Skeletal muscle tissue (tissue), 4 donors: ENCODE measurements around the gene OR5AR1. TPM values are rescaled to one million over a fixed set of nuclear protein-coding genes. Genes with fewer than 3 reads are reported as not detected.
"Not testable (repeated sequence)": the region's sequence is repeated elsewhere in the genome, so short reads cannot be mapped to it uniquely, and the experiment has no call there.

Experiments used
- H3K27ac ChIP-seq: one replicate; pipeline ENCODE4 v1.7.0; 2013; ENCODE audit warnings: mild to moderate bottlenecking, low read depth, low read length, inconsistent platforms
- H3K27me3 ChIP-seq, 3 donors: one replicate each; pipeline ENCODE4 v1.7.0; 2013; ENCODE audit warnings: low read length in 3 of 3; ENCODE audit not compliant: control insufficient read depth in 3 of 3, insufficient read depth in 3 of 3
- H3K36me3 ChIP-seq, 3 donors: one replicate each; pipeline ENCODE4 v1.7.0; 2013; ENCODE audit warnings: low read length in 3 of 3; ENCODE audit not compliant: control insufficient read depth in 3 of 3, insufficient read depth in 3 of 3
- H3K4me1 ChIP-seq, 3 donors: one replicate each; pipeline ENCODE4 v1.7.0; 2013; ENCODE audit warnings: low read length in 3 of 3, mild to moderate bottlenecking in 3 of 3; ENCODE audit not compliant: control insufficient read depth in 3 of 3, insufficient read depth in 3 of 3
- H3K4me3 ChIP-seq, 3 donors: one replicate each; pipeline ENCODE4 v1.7.0; 2013; ENCODE audit warnings: low read length in 3 of 3
- H3K9ac ChIP-seq, 3 donors: one replicate each; pipeline ENCODE4 v1.7.0; 2013; ENCODE audit warnings: low read length in 3 of 3, mild to moderate bottlenecking in 3 of 3, moderate library complexity in 2 of 3, low read depth in 1 of 3
- H3K9me3 ChIP-seq, 3 donors: one replicate each; pipeline ENCODE4 v1.7.0; 2013; ENCODE audit warnings: low read length in 3 of 3; ENCODE audit not compliant: control insufficient read depth in 3 of 3
- total RNA-seq: library from RNA; depleted of rRNA; stranded (reverse); fragments of >200 nt; gene quantifications from one replicate; pipeline ENCODE4 v1.2.3, GENCODE V29; 2014
- donor health status: Osteomylitis.

OR5AR1 gene
- total RNA-seq, 1 donor from 2014 or later, result not detected

GRCh38 chr11:56691179-56691578 lies 27.7 kb downstream of the OR5AR1 start:
- H3K4me1 ChIP-seq, H3K27ac ChIP-seq, H3K36me3 ChIP-seq, H3K4me3 ChIP-seq, H3K9me3 ChIP-seq, H3K9ac ChIP-seq, H3K27me3 ChIP-seq: not testable (repeated sequence)

DNA sequence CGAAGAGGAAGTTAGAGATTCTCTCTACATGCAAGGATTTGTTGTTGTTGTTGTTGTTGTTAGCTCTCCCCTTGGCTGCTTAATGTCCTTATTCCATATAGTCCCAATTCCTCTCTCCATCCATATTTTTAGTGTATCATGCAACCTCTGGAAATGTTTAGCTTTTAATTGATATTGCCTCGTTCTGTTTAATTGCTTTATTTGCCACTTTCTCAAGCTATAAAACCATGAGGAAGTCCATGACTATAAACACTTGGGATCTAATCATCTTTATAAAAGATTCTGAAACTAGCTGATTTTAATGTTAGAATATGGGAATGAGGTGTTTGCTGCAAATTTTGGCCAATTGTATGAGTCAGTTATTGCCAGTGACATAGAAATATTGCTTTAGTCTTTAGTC lies 29.9 kb downstream of the OR5AR1 start:
- Histone ChIP-seq H3K27ac (no peak overlapping the region), H3K9ac (no peak overlapping the region), H3K4me3 (no peak overlapping the region), H3K9me3 (no peaks in the 10 kb centered on the region), H3K4me1 (no peaks in the 10 kb centered on the region), H3K36me3 (no peaks in the 10 kb centered on the region), H3K27me3 (no peaks in the 10 kb centered on the region)

- H3K27me3 ChIP-seq, result no peaks in the 10 kb centered on the region
- peaks cover 0 to 3% (median 0%) of the 10 kb centered on the region in 3 donors for H3K9me3 ChIP-seq
- no peaks in the 10 kb centered on the region for H3K36me3 ChIP-seq
- H3K4me1 ChIP-seq, result no peaks in the 10 kb centered on the region
- no peak within 1 kb of the TSS for H3K27ac ChIP-seq
- H3K9ac ChIP-seq, result no peak within 1 kb of the TSS
- H3K4me3 ChIP-seq, result no peak within 1 kb of the TSS
Observed at GRCh38 chr11:56698795-56699194, 35.3 kb downstream of the OR5AR1 start, which contains the start of gene OR9G1. OR9G1 (plus strand) TSS chr11:56699095; CDS start chr11:56700388, 1,293 bp downstream.

DNA sequence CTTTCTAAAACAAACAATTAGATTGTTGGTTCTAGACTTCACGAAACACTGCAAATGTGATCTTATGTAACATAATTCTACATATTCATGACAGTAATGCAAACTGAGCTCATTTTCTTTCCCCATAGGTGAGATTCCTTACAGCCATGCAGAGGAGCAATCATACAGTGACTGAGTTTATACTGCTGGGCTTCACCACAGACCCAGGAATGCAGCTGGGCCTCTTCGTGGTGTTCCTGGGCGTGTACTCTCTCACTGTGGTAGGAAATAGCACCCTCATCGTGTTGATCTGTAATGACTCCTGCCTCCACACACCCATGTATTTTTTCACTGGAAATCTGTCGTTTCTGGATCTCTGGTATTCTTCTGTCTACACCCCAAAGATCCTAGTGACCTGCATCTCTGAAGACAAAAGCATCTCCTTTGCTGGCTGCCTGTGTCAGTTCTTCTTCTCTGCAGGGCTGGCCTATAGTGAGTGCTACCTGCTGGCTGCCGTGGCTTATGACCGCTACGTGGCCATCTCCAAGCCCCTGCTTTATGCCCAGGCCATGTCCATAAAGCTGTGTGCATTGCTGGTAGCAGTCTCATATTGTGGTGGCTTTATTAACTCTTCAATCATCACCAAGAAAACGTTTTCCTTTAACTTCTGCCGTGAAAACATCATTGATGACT lies 36.9 kb downstream of the OR5AR1 start:
- H3K4me3 ChIP-seq, result no peak overlapping the region
- H3K9ac ChIP-seq, result no peak overlapping the region
- H3K36me3 ChIP-seq, result no peaks in the 10 kb centered on the region
- peaks cover 0 to 3% (median 0%) of the 10 kb centered on the region in 3 donors for H3K9me3 ChIP-seq
- H3K27ac ChIP-seq, result no peak overlapping the region
- H3K27me3 ChIP-seq, result no peaks in the 10 kb centered on the region
- no peaks in the 10 kb centered on the region for H3K4me1 ChIP-seq

DNA sequence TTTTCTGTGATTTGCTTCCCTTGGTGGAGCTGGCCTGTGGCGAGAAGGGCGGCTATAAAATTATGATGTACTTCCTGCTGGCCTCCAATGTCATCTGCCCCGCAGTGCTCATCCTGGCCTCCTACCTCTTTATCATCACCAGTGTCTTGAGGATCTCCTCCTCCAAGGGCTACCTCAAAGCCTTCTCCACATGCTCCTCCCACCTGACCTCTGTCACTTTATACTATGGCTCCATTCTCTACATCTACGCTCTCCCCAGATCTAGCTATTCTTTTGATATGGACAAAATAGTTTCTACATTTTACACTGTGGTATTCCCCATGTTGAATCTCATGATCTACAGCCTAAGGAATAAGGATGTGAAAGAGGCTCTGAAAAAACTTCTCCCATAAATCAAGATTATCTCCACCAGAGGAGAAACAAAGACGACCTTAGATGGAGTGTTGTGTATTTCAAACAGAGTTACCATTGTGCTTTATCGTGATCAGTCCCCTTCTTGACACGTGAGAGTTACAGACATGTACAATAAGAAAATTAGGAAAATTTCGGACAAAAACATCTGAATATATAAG lies 37.5 kb downstream of the OR5AR1 start:
- Histone ChIP-seq H3K4me1 (no peaks in the 10 kb centered on the region), H3K27ac (no peak overlapping the region), H3K36me3 (no peaks in the 10 kb centered on the region), H3K9me3 (peaks cover 0 to 3% (median 1%) of the 10 kb centered on the region in 3 donors), H3K27me3 (no peaks in the 10 kb centered on the region), H3K9ac (no peak overlapping the region), H3K4me3 (no peak overlapping the region)

DNA sequence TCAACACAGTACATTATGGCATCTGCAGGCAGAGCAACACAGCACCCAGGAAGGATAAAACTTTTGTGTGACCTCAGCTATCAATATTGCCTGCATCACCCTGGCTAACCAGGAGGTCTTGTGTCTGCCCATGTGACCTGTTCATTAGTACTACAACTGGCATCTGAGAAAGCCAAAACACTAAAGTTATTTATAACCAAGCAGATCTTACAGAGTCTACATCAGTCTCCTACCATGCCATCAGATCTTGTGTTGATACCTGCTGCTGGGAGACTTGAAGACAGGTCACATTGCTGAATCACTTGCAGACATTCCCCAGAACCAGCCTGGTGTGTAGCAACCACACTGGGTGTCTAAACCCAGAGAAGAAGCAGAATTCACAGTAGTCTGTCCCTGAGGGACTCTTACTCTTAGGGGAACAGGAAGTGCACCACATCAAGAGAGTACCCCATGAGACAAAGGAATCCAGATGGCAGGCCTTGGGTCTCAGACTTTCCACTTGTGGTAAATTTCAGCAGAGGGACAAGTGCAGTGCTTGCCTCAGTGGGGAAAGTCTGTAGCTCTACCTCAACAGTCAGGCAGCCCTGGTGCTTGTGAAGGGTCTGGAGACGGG lies 42.4 kb downstream of the OR5AR1 start:
- Histone ChIP-seq H3K36me3 (no peaks in the 10 kb centered on the region), H3K4me1 (no peaks in the 10 kb centered on the region), H3K27me3 (no peaks in the 10 kb centered on the region), H3K9ac (no peak overlapping the region), H3K27ac (no peak overlapping the region), H3K4me3 (no peak overlapping the region), H3K9me3 (peaks cover 0 to 3% (median 0%) of the 10 kb centered on the region in 3 donors)

DNA sequence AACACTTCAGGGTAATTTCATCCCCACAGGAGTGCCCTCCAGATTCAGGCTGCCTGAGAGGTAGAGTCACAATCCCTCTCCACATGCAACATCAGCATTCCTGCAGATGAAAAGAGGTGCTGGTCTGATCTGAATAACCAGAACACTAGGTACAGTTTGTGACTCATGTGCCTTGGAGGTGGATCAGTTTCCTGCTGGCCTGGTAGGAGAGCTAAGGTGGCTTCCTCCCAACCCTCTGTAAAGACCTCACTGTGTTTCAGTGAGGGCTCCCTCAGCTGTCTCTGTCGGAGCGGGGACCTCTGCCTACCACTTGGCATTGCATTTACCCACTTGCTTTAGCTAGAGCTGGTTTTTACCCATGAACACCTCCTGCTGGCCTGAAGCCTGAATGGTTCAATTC lies 43.0 kb downstream of the OR5AR1 start:
- no peaks in the 10 kb centered on the region for H3K27me3 ChIP-seq
- H3K9ac ChIP-seq, result no peak overlapping the region
- no peaks in the 10 kb centered on the region for H3K36me3 ChIP-seq
- no peaks in the 10 kb centered on the region for H3K4me1 ChIP-seq
- no peak overlapping the region for H3K27ac ChIP-seq
- peaks cover 0 to 3% (median 0%) of the 10 kb centered on the region in 3 donors for H3K9me3 ChIP-seq
- H3K4me3 ChIP-seq, result no peak overlapping the region

DNA sequence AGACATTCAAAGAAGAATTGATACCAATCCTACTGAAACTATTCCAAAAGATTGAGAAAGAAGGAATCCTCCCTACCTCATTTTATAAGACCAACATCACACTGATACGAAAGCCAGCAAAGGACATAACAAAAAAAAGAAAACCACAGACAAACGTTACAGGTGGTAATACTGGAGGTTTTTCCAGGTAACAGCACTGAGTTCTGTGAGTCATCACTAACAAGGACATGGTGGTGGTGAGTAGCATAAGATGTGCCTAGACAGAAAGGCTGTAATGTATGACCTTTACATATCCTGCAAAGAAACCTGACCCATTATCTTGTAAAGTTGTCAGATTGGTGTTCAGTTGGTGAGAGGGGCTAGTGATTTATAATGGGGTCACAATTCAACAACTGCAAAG lies 50.7 kb downstream of the OR5AR1 start:
- H3K4me1 ChIP-seq, result no peaks in the 10 kb centered on the region
- no peaks in the 10 kb centered on the region for H3K27me3 ChIP-seq
- no peak overlapping the region for H3K4me3 ChIP-seq
- peaks cover 0 to 2% (median 0%) of the 10 kb centered on the region in 3 donors for H3K9me3 ChIP-seq
- no peak overlapping the region for H3K9ac ChIP-seq
- no peaks in the 10 kb centered on the region for H3K36me3 ChIP-seq
- no peak overlapping the region for H3K27ac ChIP-seq
